H54 (cell line): ENCODE data around the gene USP6NL.

Experiments used
- DNase-seq: peaks from one replicate; pipeline ENCODE4 v3.0.0; 2011; ENCODE audit warnings: low spot score, mixed read lengths; ENCODE audit not compliant: insufficient read length
- FAIRE-seq: peaks from 3 replicates; lab custom pipeline; 2011; peaks lifted over from hg19 to GRCh38; lab: Jason Lieb, UNC
- POLR2A ChIP-seq: IDR thresholded peaks from 2 replicates; pipeline ENCODE4 v1.6.1; 2011; ENCODE audit warnings: low read depth, mild to moderate bottlenecking, low read length

USP6NL gene

GRCh38 chr10:11472158-11472753, 139.2 kb downstream of the USP6NL start:
- DNase-seq = peak; percentile 35
- peak; percentile 67 for FAIRE-seq
- no peak for TF ChIP-seq POLR2A

GRCh38 chr10:11469575-11470391, 141.7 kb downstream of the USP6NL start:
- DNase-seq (no peak), FAIRE-seq (no peak)
- no peak for TF ChIP-seq POLR2A

GRCh38 chr10:11468126-11468742, 143.2 kb downstream of the USP6NL start:
- FAIRE-seq (no peak), DNase-seq (no peak)
- no peak for TF ChIP-seq POLR2A

- no peak for TF ChIP-seq POLR2A
- FAIRE-seq (no peak), DNase-seq (no peak)
Measured at GRCh38 chr10:11465406-11465805, 146.0 kb downstream of the USP6NL start.

- TF ChIP-seq POLR2A = no peak
- FAIRE-seq = no peak
- no peak for DNase-seq
Measured at GRCh38 chr10:11463111-11463510, 148.3 kb downstream of the USP6NL start.

- TF ChIP-seq POLR2A = no peak
- DNase-seq = no peak
- no peak for FAIRE-seq
Measured at GRCh38 chr10:11462071-11462470, 149.4 kb downstream of the USP6NL start.

- no peak for FAIRE-seq
- no peak for DNase-seq
- no peak for TF ChIP-seq POLR2A
Measured at GRCh38 chr10:11457336-11457735, 154.1 kb downstream of the USP6NL start.

GRCh38 chr10:11454958-11455566, 156.4 kb downstream of the USP6NL start:
- FAIRE-seq = no peak
- no peak for TF ChIP-seq POLR2A
- no peak for DNase-seq

GRCh38 chr10:11454160-11454559, 157.3 kb downstream of the USP6NL start:
- no peak for FAIRE-seq
- TF ChIP-seq POLR2A = no peak

GRCh38 chr10:11451640-11452260, 159.7 kb downstream of the USP6NL start:
- no peak for DNase-seq
- no peak for FAIRE-seq
- no peak for TF ChIP-seq POLR2A

More at GRCh38 chr10:11454160-11454559, 157.3 kb downstream of the USP6NL start:
- no peak for DNase-seq

- no peak for FAIRE-seq
- DNase-seq = no peak
Measured at GRCh38 chr10:11450427-11450826, 161.0 kb downstream of the USP6NL start.

GRCh38 chr10:11449761-11450160, 161.7 kb downstream of the USP6NL start:
- no peak for DNase-seq
- FAIRE-seq = no peak
- TF ChIP-seq POLR2A = no peak

More at GRCh38 chr10:11450427-11450826, 161.0 kb downstream of the USP6NL start:
- TF ChIP-seq POLR2A = no peak

- no peak for DNase-seq
- no peak for TF ChIP-seq POLR2A
- FAIRE-seq = no peak
Measured at GRCh38 chr10:11448545-11449244, 162.8 kb downstream of the USP6NL start.

- no peak for TF ChIP-seq POLR2A
- DNase-seq = no peak
- no peak for FAIRE-seq
Measured at GRCh38 chr10:11448190-11448544, 163.3 kb downstream of the USP6NL start.
